ENCODE measurements around the gene MRPL21.

MRPL21 gene

GRCh38 chr11:68868221-68868835 is 35.3 kb downstream of the MRPL21 start:
- Histone ChIP-seq H3K79me2 (ENCODE audit: control insufficient read depth, insufficient read depth, low read length, poor library complexity) (no peaks in the 10 kb centered on the region), H3K4me1 (ENCODE audit: control insufficient read depth in 1 of 2, insufficient read depth in 2 of 2, low read length in 2 of 2) (peaks cover 0 to 7% of the 10 kb centered on the region in 2 experiments), H3K27ac (ENCODE audit: low read depth, low read length) (no peak overlapping the region), H3K23ac (ENCODE audit: low read length) (no peak overlapping the region), H3K4ac (ENCODE audit: low read depth, low read length) (no peak overlapping the region), H2BK12ac (ENCODE audit: low read length) (no peak overlapping the region), H3K27me3 (ENCODE audit: insufficient read depth, low read length) (no peaks in the 10 kb centered on the region), H2AFZ (ENCODE audit: insufficient read depth, low read length, poor library complexity) (no peak overlapping the region), H3K14ac (ENCODE audit: low read length) (no peak overlapping the region), H3K9me3 (ENCODE audit: insufficient read depth, low read depth, low read length) (peaks cover 6% of the 10 kb centered on the region), H2AK5ac (ENCODE audit: low read length) (no peak overlapping the region), H3K4me3 (ENCODE audit: low read depth, low read length) (no peak overlapping the region), H3K36me3 (ENCODE audit: control insufficient read depth in 1 of 2, insufficient read depth in 2 of 2, low read length in 2 of 2) (no peaks in the 10 kb centered on the region), H2BK120ac (ENCODE audit: insufficient read depth, low read length, poor library complexity) (no peak overlapping the region), H4K12ac (ENCODE audit: low read depth, low read length) (no peak overlapping the region), H3K79me1 (ENCODE audit: low read length) (no peaks in the 10 kb centered on the region), H2BK5ac (ENCODE audit: low read depth, low read length, poor library complexity) (no peak overlapping the region), H3K9ac (ENCODE audit: low read length) (no peak overlapping the region), H4K8ac (ENCODE audit: low read depth, low read length) (no peak overlapping the region), H3K4me2 (ENCODE audit: low read length) (no peak overlapping the region), H4K91ac (ENCODE audit: low read depth, low read length) (no peak overlapping the region), H3K18ac (ENCODE audit: low read length) (no peak overlapping the region)
- no CpG with 5 or more reads among the region's 18 CpGs for WGBS (ENCODE audit: extremely low coverage, insufficient coverage, insufficient read length)
- no peak for DNase-seq

DNA sequence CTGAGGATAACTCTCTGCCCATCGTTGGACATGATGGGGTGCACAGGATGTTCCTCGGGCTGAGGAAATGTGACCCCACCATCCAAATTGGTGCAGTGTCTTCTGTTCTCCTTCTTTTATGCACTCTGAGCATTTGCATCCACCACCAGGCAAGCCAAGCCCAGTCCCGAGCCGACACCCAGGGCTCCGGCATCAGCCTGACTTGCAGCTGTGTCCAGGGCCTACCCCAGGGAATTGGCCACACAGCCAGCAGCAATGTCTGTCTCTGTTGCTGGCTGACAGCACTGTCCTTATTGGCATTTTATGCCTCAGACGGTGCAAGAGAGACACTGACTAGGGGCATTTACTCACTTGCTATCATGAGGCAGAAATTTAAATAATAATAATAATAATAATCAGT is 36.6 kb downstream of the MRPL21 start:
- Histone ChIP-seq H2AFZ (ENCODE audit: insufficient read depth, low read length, poor library complexity) (no peak overlapping the region), H3K79me2 (ENCODE audit: control insufficient read depth, insufficient read depth, low read length, poor library complexity) (no peaks in the 10 kb centered on the region), H3K4me1 (ENCODE audit: control insufficient read depth in 1 of 2, insufficient read depth in 2 of 2, low read length in 2 of 2) (peaks cover 0 to 7% of the 10 kb centered on the region in 2 experiments), H3K23ac (ENCODE audit: low read length) (no peak overlapping the region), H4K12ac (ENCODE audit: low read depth, low read length) (no peak overlapping the region), H3K4me2 (ENCODE audit: low read length) (no peak overlapping the region), H3K4ac (ENCODE audit: low read depth, low read length) (no peak overlapping the region), H2BK120ac (ENCODE audit: insufficient read depth, low read length, poor library complexity) (no peak overlapping the region), H4K8ac (ENCODE audit: low read depth, low read length) (no peak overlapping the region), H4K91ac (ENCODE audit: low read depth, low read length) (no peak overlapping the region), H2BK12ac (ENCODE audit: low read length) (no peak overlapping the region), H3K79me1 (ENCODE audit: low read length) (no peaks in the 10 kb centered on the region), H3K9ac (ENCODE audit: low read length) (no peak overlapping the region), H3K18ac (ENCODE audit: low read length) (no peak overlapping the region), H2AK5ac (ENCODE audit: low read length) (no peak overlapping the region), H2BK5ac (ENCODE audit: low read depth, low read length, poor library complexity) (no peak overlapping the region), H3K14ac (ENCODE audit: low read length) (no peak overlapping the region), H3K27me3 (ENCODE audit: insufficient read depth, low read length) (no peaks in the 10 kb centered on the region), H3K9me3 (ENCODE audit: insufficient read depth, low read depth, low read length) (peaks cover 9% of the 10 kb centered on the region), H3K27ac (ENCODE audit: low read depth, low read length) (no peak overlapping the region), H3K4me3 (ENCODE audit: low read depth, low read length) (no peak overlapping the region), H3K36me3 (ENCODE audit: control insufficient read depth in 1 of 2, insufficient read depth in 2 of 2, low read length in 2 of 2) (no peaks in the 10 kb centered on the region)
- no CpG with 5 or more reads among the region's 6 CpGs for WGBS (ENCODE audit: extremely low coverage, insufficient coverage, insufficient read length)
- no peak for DNase-seq

- Histone ChIP-seq H3K27me3 (ENCODE audit: insufficient read depth, low read length) (no peaks in the 10 kb centered on the region), H3K4me3 (ENCODE audit: low read depth, low read length) (no peak overlapping the region), H3K79me1 (ENCODE audit: low read length) (no peaks in the 10 kb centered on the region), H3K9me3 (ENCODE audit: insufficient read depth, low read depth, low read length) (peaks cover 9% of the 10 kb centered on the region), H3K79me2 (ENCODE audit: control insufficient read depth, insufficient read depth, low read length, poor library complexity) (no peaks in the 10 kb centered on the region), H4K12ac (ENCODE audit: low read depth, low read length) (no peak overlapping the region), H3K23ac (ENCODE audit: low read length) (no peak overlapping the region), H2BK12ac (ENCODE audit: low read length) (no peak overlapping the region), H2BK5ac (ENCODE audit: low read depth, low read length, poor library complexity) (no peak overlapping the region), H4K91ac (ENCODE audit: low read depth, low read length) (no peak overlapping the region), H2AK5ac (ENCODE audit: low read length) (no peak overlapping the region), H4K8ac (ENCODE audit: low read depth, low read length) (no peak overlapping the region), H2AFZ (ENCODE audit: insufficient read depth, low read length, poor library complexity) (no peak overlapping the region), H2BK120ac (ENCODE audit: insufficient read depth, low read length, poor library complexity) (no peak overlapping the region), H3K9ac (ENCODE audit: low read length) (no peak overlapping the region), H3K4me2 (ENCODE audit: low read length) (no peak overlapping the region), H3K4me1 (ENCODE audit: control insufficient read depth in 1 of 2, insufficient read depth in 2 of 2, low read length in 2 of 2) (peaks cover 0 to 5% of the 10 kb centered on the region in 2 experiments), H3K36me3 (ENCODE audit: control insufficient read depth in 1 of 2, insufficient read depth in 2 of 2, low read length in 2 of 2) (no peaks in the 10 kb centered on the region), H3K27ac (ENCODE audit: low read depth, low read length) (no peak overlapping the region), H3K4ac (ENCODE audit: low read depth, low read length) (no peak overlapping the region), H3K14ac (ENCODE audit: low read length) (no peak overlapping the region), H3K18ac (ENCODE audit: low read length) (no peak overlapping the region)
- no CpG with 5 or more reads among the region's 11 CpGs for WGBS (ENCODE audit: extremely low coverage, insufficient coverage, insufficient read length)
- DNase-seq = no peak
These were observed 38.4 kb downstream of the MRPL21 start for GRCh38 chr11:68865241-68865640.

DNA sequence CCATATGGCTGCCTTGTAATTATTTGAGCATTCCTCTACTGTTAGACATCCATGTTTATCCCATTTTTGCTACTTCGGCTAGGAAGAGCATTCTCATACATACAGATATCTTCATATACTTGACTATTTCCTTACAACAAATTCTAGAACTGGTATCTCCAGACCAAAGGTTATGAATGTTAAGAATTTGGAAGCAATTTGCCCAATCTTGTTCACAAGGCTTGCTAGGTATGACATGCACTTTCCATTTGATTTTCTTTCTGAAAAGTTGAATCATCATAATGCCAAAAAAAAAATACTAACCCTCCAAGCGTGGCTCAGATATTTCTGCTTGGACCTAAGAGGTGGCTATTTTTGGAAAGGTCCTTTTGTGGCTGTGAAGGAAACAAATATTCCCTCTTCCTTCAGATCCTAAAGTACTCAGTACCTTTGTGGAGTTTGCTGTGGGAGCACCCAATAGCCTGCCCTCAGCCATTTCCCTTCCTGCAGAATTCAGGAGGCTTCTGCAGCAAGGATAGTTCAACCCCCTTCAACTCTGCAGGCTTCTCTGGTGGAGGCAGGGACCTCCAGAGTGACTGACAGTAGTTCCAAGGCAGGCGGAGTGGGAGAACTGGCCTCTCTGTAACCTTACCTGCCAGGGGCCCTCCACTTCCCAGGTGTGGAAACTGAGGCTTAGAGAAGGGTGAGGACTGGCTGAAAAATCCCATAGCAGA is 39.9 kb downstream of the MRPL21 start:
- Histone ChIP-seq H2BK12ac (ENCODE audit: low read length) (no peak overlapping the region), H3K4ac (ENCODE audit: low read depth, low read length) (no peak overlapping the region), H3K79me2 (ENCODE audit: control insufficient read depth, insufficient read depth, low read length, poor library complexity) (no peaks in the 10 kb centered on the region), H3K9ac (ENCODE audit: low read length) (no peak overlapping the region), H3K27ac (ENCODE audit: low read depth, low read length) (no peak overlapping the region), H4K8ac (ENCODE audit: low read depth, low read length) (no peak overlapping the region), H3K36me3 (ENCODE audit: control insufficient read depth in 1 of 2, insufficient read depth in 2 of 2, low read length in 2 of 2) (no peaks in the 10 kb centered on the region), H2BK5ac (ENCODE audit: low read depth, low read length, poor library complexity) (no peak overlapping the region), H3K14ac (ENCODE audit: low read length) (no peak overlapping the region), H3K23ac (ENCODE audit: low read length) (no peak overlapping the region), H2AFZ (ENCODE audit: insufficient read depth, low read length, poor library complexity) (no peak overlapping the region), H2AK5ac (ENCODE audit: low read length) (no peak overlapping the region), H3K4me2 (ENCODE audit: low read length) (no peak overlapping the region), H4K91ac (ENCODE audit: low read depth, low read length) (no peak overlapping the region), H3K79me1 (ENCODE audit: low read length) (no peaks in the 10 kb centered on the region), H3K4me1 (ENCODE audit: control insufficient read depth in 1 of 2, insufficient read depth in 2 of 2, low read length in 2 of 2) (no peaks in the 10 kb centered on the region), H4K12ac (ENCODE audit: low read depth, low read length) (no peak overlapping the region), H3K9me3 (ENCODE audit: insufficient read depth, low read depth, low read length) (peaks cover 9% of the 10 kb centered on the region), H3K18ac (ENCODE audit: low read length) (no peak overlapping the region), H3K27me3 (ENCODE audit: insufficient read depth, low read length) (no peaks in the 10 kb centered on the region), H2BK120ac (ENCODE audit: insufficient read depth, low read length, poor library complexity) (no peak overlapping the region), H3K4me3 (ENCODE audit: low read depth, low read length) (no peak overlapping the region)
- WGBS (ENCODE audit: extremely low coverage, insufficient coverage, insufficient read length) = no CpG with 5 or more reads among the region's 3 CpGs
- DNase-seq = peak; percentile 59 to 94

Data from trophoblast cell (in vitro differentiated cells and primary cell).